Loucy (cell line): ENCODE results near the gene TAF11L4.
"Not testable (repeated sequence)": the region's sequence is repeated elsewhere in the genome, so short reads cannot be mapped to it uniquely, and the experiment has no call there.

Source experiments
- H2AFZ ChIP-seq: fragments of 200-600 bp; sonication (generic); 2 replicates; pipeline ENCODE4 v1.6.0; 2016; ENCODE audit warnings: antibody characterized with exemption, mild to moderate bottlenecking, low read length, moderate library complexity
- H3F3A ChIP-seq: fragments of 200-600 bp; 2 replicates; pipeline ENCODE4 v1.6.0; 2016; ENCODE audit warnings: antibody characterized with exemption, low read depth, mild to moderate bottlenecking
- H3K27me3 ChIP-seq: fragments of 200-600 bp; sonication (generic); 2 replicates; pipeline ENCODE4 v1.6.1; 2014; ENCODE audit warnings: low read length, mild to moderate bottlenecking; ENCODE audit not compliant: insufficient read depth, poor library complexity, severe bottlenecking
- H3K36me3 ChIP-seq: fragments of 200-600 bp; sonication (generic); 2 replicates; pipeline ENCODE4 v1.6.1; 2016; ENCODE audit warnings: low read length; ENCODE audit not compliant: insufficient read depth
- H3K4me1 ChIP-seq: fragments of 200-600 bp; sonication (generic); 2 replicates; pipeline ENCODE4 v1.5.1; 2014; ENCODE audit warnings: low read length, mild to moderate bottlenecking; ENCODE audit not compliant: insufficient read depth, poor library complexity, severe bottlenecking
- H3K4me2 ChIP-seq: fragments of 200-600 bp; sonication (generic); 2 replicates; pipeline ENCODE4 v1.6.0; 2014; ENCODE audit warnings: antibody characterized with exemption, low read length, low read depth, mild to moderate bottlenecking; ENCODE audit not compliant: poor library complexity, severe bottlenecking
- H3K4me3 ChIP-seq: fragments of 200-600 bp; sonication (generic); 2 replicates; pipeline ENCODE4 v1.5.1; 2014; ENCODE audit warnings: low read length, mild to moderate bottlenecking, mixed read lengths; ENCODE audit not compliant: poor library complexity, severe bottlenecking
- H3K79me2 ChIP-seq: fragments of 200-600 bp; sonication (generic); 2 replicates; pipeline ENCODE4 v1.6.1; 2014; ENCODE audit warnings: low read length; ENCODE audit not compliant: insufficient read depth
- H3K9ac ChIP-seq: fragments of 200-600 bp; sonication (generic); 2 replicates; pipeline ENCODE4 v1.6.0; 2014; ENCODE audit warnings: mild to moderate bottlenecking, low read depth, low read length, moderate library complexity; ENCODE audit not compliant: poor library complexity, severe bottlenecking
- H3K9me2 ChIP-seq: fragments of 200-600 bp; sonication (generic); replicated peaks from 2 replicates; pipeline ENCODE4 v1.6.1; 2016; ENCODE audit warnings: low read depth, low read length, mixed read lengths
- H3K9me3 ChIP-seq: fragments of 200-600 bp; sonication (generic); 2 replicates; pipeline ENCODE4 v1.6.1; 2014; ENCODE audit warnings: mild to moderate bottlenecking, antibody characterized with exemption, low read length, low read depth; ENCODE audit not compliant: insufficient read depth
- H4K20me1 ChIP-seq: fragments of 200-600 bp; sonication (generic); 2 replicates; pipeline ENCODE4 v1.6.0; 2014; ENCODE audit warnings: antibody characterized with exemption, low read length, mild to moderate bottlenecking; ENCODE audit not compliant: insufficient read depth, poor library complexity, severe bottlenecking
- EZH2phosphoT487 ChIP-seq: fragments of 200-600 bp; IDR thresholded peaks from 2 replicates; pipeline ENCODE4 v1.6.1; 2018; ENCODE audit warnings: antibody characterized with exemption, mild to moderate bottlenecking, moderate library complexity, borderline replicate concordance
- TF ChIP-seq, protein P1 (sequence below): fragments of 200-600 bp; sonication (generic); conservative IDR thresholded peaks from 2 replicates; pipeline ENCODE4 v1.5.1; 2014; ENCODE audit warnings: mild to moderate bottlenecking, antibody characterized with exemption, low read length

The TAF11L4 gene

DNA sequence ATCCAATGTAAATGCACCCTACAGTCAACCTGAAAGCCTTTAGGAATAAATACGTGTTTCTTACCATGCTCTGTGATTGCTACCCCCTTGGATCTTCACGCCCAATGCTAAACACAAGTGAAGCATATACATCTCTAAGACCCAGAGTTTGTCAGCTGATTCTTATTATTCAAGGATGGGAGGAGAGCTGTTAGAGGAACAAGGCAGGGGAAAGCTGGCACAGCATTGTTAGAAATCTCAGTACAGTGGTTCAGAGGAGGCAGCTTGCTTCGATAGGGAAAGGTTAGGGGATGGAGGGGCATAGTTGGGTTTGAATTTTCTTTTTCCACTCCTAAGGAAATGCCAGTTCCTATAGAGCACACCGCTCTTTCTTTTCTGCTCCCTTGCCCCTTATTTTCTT lies 40.2 kb upstream of the TAF11L4 start:
- Histone ChIP-seq H2AFZ (no peak overlapping the region), H3K9me3 (no peaks in the 10 kb centered on the region), H3K4me2 (no peak overlapping the region), H4K20me1 (no peaks in the 10 kb centered on the region), H3K27me3 (no peaks in the 10 kb centered on the region), H3K4me1 (no peaks in the 10 kb centered on the region), H3F3A (no peaks in the 10 kb centered on the region), H3K79me2 (no peaks in the 10 kb centered on the region), H3K4me3 (no peak overlapping the region), H3K9me2 (no peaks in the 10 kb centered on the region), H3K9ac (no peak overlapping the region), H3K36me3 (no peaks in the 10 kb centered on the region)
- TF ChIP-seq EZH2phosphoT487: no peak
- TF ChIP-seq, protein P1, sequence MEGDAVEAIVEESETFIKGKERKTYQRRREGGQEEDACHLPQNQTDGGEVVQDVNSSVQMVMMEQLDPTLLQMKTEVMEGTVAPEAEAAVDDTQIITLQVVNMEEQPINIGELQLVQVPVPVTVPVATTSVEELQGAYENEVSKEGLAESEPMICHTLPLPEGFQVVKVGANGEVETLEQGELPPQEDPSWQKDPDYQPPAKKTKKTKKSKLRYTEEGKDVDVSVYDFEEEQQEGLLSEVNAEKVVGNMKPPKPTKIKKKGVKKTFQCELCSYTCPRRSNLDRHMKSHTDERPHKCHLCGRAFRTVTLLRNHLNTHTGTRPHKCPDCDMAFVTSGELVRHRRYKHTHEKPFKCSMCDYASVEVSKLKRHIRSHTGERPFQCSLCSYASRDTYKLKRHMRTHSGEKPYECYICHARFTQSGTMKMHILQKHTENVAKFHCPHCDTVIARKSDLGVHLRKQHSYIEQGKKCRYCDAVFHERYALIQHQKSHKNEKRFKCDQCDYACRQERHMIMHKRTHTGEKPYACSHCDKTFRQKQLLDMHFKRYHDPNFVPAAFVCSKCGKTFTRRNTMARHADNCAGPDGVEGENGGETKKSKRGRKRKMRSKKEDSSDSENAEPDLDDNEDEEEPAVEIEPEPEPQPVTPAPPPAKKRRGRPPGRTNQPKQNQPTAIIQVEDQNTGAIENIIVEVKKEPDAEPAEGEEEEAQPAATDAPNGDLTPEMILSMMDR: no peak

DNA sequence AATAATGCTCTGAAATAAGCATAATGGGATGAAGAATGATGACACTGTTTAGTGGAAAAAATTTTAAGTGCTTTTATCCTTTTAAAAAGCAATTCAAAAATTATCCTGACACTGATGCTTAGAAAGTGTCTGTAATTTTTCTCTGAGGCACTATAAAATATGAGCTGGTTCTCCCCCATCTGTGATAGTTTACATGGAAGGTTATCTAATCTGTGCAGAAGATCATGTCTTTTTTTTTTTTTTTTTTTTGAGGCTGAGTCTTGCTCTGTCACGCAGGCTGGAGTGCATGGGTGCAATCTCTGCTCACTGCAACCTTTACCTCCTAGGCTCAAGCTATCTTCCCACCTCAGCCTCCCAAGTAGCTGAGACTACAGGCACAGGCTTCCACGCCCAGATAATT lies 38.8 kb upstream of the TAF11L4 start:
- H3K4me2 ChIP-seq: no peak overlapping the region
- no peaks in the 10 kb centered on the region for H3K36me3 ChIP-seq
- H3F3A ChIP-seq: no peaks in the 10 kb centered on the region
- H3K27me3 ChIP-seq: no peaks in the 10 kb centered on the region
- H3K79me2 ChIP-seq: no peaks in the 10 kb centered on the region
- H3K4me1 ChIP-seq: no peaks in the 10 kb centered on the region
- H4K20me1 ChIP-seq: no peaks in the 10 kb centered on the region
- no peaks in the 10 kb centered on the region for H3K9me2 ChIP-seq
- H3K4me3 ChIP-seq: no peak overlapping the region
- H3K9me3 ChIP-seq: no peaks in the 10 kb centered on the region
- no peak overlapping the region for H3K9ac ChIP-seq
- no peak for TF ChIP-seq EZH2phosphoT487
- TF ChIP-seq, protein P1: no peak
- no peak overlapping the region for H2AFZ ChIP-seq

DNA sequence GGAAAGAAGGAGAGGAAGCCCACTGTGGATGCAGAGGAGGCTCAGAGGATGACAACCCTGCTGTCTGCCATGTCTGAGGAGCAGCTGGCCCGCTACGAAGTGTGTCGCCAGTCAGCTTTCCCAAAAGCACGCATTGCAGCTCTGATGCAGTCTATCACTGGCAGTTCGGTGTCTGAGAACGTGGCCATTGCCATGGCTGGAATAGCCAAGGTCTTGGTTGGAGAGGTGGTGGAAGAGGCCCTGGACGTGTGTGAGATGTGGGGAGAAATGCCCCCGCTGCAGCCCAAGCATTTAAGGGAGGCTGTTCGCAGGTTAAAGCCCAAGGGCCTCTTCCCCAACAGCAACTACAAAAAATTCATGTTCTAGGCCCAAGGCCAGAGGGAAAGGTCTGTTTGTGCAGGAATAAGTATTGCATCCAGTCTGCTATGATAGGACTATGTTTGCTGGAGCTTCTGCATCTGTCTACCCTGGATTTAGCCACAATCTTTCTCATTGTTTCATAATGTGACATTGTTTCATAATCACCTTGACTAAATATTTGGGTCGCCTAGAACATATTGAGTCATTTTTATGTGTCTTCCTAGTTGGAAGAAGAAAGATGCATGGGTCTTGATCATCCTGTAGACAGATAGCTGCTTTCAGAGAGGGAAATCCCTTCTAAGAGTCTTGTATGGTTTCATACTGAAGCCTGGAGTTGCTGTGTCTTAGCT lies 35.0 kb upstream of the TAF11L4 start:
- not testable (repeated sequence) for H3K4me3 ChIP-seq, H2AFZ ChIP-seq, H3K79me2 ChIP-seq, H3K36me3 ChIP-seq, H4K20me1 ChIP-seq, H3K9me2 ChIP-seq, H3K27me3 ChIP-seq, H3K4me2 ChIP-seq, H3K9ac ChIP-seq, H3K4me1 ChIP-seq, H3F3A ChIP-seq, H3K9me3 ChIP-seq

DNA sequence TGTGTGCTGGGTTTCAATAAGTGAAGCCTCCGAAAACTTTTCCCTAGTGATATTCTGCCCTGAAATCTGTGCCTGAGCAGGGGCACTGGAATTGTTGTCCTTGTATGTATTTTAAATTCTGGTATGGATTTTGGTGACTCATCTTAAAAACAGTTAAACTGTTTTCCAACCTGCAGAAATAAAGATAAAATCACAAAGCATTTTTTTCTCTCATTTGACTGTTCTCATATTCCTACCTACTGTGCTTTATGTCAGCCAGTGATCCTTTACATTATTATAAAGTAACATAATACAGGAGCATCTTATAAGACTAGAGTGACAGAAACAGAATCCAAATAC lies 34.5 kb upstream of the TAF11L4 start:
- no peak for TF ChIP-seq EZH2phosphoT487
- TF ChIP-seq, protein P1: no peak
- H3K9me2 ChIP-seq: no peaks in the 10 kb centered on the region
- H4K20me1 ChIP-seq: no peaks in the 10 kb centered on the region
- H3K27me3 ChIP-seq: no peaks in the 10 kb centered on the region
- no peaks in the 10 kb centered on the region for H3K36me3 ChIP-seq
- H3K4me3 ChIP-seq: no peak overlapping the region
- no peaks in the 10 kb centered on the region for H3K4me1 ChIP-seq
- no peak overlapping the region for H3K9ac ChIP-seq
- no peak overlapping the region for H2AFZ ChIP-seq
- no peaks in the 10 kb centered on the region for H3K79me2 ChIP-seq
- H3K4me2 ChIP-seq: no peak overlapping the region
- no peaks in the 10 kb centered on the region for H3K9me3 ChIP-seq
- no peaks in the 10 kb centered on the region for H3F3A ChIP-seq

DNA sequence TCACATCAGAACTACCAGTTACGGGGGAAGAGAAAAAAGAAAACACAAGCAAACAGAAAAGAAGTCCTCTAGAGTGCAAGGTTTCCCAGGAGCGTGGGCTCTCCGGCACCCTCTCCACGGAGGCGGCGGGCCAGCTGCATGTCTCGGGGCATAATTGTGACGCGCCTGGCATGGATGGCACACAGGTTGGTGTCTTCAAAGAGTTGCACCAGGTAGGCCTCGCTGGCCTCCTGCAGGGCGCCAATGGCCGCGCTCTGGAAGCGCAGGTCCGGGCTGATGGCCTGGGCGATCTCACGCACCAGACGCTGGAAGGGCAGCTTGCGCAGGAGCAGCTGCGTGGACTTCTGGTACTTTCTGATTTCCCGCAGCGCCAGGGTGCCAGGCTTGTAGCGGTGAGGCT lies 30.3 kb upstream of the TAF11L4 start:
- not testable (repeated sequence) for H3K4me3 ChIP-seq, H2AFZ ChIP-seq, H3K4me1 ChIP-seq, H3K27me3 ChIP-seq, H3K36me3 ChIP-seq, H3K4me2 ChIP-seq, H4K20me1 ChIP-seq, H3K79me2 ChIP-seq, H3K9me3 ChIP-seq, H3F3A ChIP-seq, H3K9ac ChIP-seq, H3K9me2 ChIP-seq
